HCT116 (cell line): Measurements from ENCODE around the gene CPOX. TPM values are rescaled to one million over a fixed set of nuclear protein-coding genes. Genes with fewer than 3 reads are reported as not detected.

Experiments used
- ATAC-seq: fragments of 200-7000 bp; cut with Tn5 transposase; 2 replicates; pipeline ENCODE4 v1.9.1; 2020; ENCODE audit warnings: mild to moderate bottlenecking, moderate library complexity
- BruUV-seq: library from RNA; stranded (reverse); fragments of 400-500 nt; replicated peaks from 2 replicates; lab custom pipeline; 2021; lab: Mats Ljungman, UMichigan
- CTCF ChIA-PET: fragments of 300-600 bp; sonication (Branson Sonifier 250); formaldehyde crosslinking; loops from one replicate; lab custom pipeline; 2021; ENCODE audit warnings: antibody characterized with exemption; lab: Charles Lee
- POLR2A ChIA-PET: fragments of 300-600, 350-600 bp; sonication (Branson Sonifier 250); formaldehyde crosslinking; loops from one replicate; lab custom pipeline; 2021; ENCODE audit warnings: antibody characterized with exemption; lab: Charles Lee
- RAD21 ChIA-PET, 2 experiments: fragments of 300-600 bp; sonication (Branson Sonifier 250); formaldehyde crosslinking; loops; one replicate each; lab custom pipeline; 2023; ENCODE audit warnings: low total read pairs in 2 of 2; ENCODE audit not compliant: uncharacterized antibody in 2 of 2, unreplicated experiment in 2 of 2, low non-redundant PET in 1 of 2; lab: Charles Lee
- DNase-seq: peaks from one replicate; pipeline ENCODE4 v3.0.0-alpha.2; 2010; ENCODE audit warnings: low read depth, low spot score
- H2AFZ ChIP-seq: fragments of 200-600 bp; shearing (Covaris generic), sonication (generic); 2 replicates; pipeline ENCODE4 v1.6.1; 2017; ENCODE audit warnings: low read depth, mixed run types, mixed read lengths, antibody characterized with exemption, low read length; ENCODE audit not compliant: poor library complexity, severe bottlenecking
- H3K27ac ChIP-seq: 2 replicates; pipeline ENCODE4 v1.5.1; 2012; ENCODE audit warnings: low read depth, low read length
- H3K27me3 ChIP-seq: fragments of 200-600 bp; sonication (generic); 2 replicates; pipeline ENCODE4 v1.6.1; 2016; ENCODE audit warnings: mixed run types, low read length, mixed read lengths; ENCODE audit not compliant: insufficient read depth
- H3K36me3 ChIP-seq, 2 experiments: fragments of 200-500 bp in 1 of 2; fragments of 200-600 bp in 1 of 2; sonication (Bioruptor generic) in 1 of 2; sonication (generic) in 1 of 2; 2 replicates each; pipeline versions ENCODE4 v1.5.1 to v1.6.1; 2014 to 2016; ENCODE audit warnings: low read length in 2 of 2, inconsistent platforms in 1 of 2, mixed read lengths in 1 of 2, mixed run types in 1 of 2; ENCODE audit not compliant: insufficient read depth in 2 of 2, control insufficient read depth in 1 of 2
- H3K4me1 ChIP-seq, 2 experiments: fragments of 200-600 bp in 1 of 2; sonication (generic) in 1 of 2; 2 replicates each; pipeline versions ENCODE4 v1.5.1 to v1.6.1; 2012 to 2017; ENCODE audit warnings: low read length in 2 of 2, inconsistent platforms in 1 of 2, mild to moderate bottlenecking in 1 of 2, mixed read lengths in 1 of 2, mixed run types in 1 of 2, moderate library complexity in 1 of 2; ENCODE audit not compliant: insufficient read depth in 2 of 2, control insufficient read depth in 1 of 2
- H3K4me2 ChIP-seq: fragments of 200-600 bp; sonication (generic); 2 replicates; pipeline ENCODE4 v1.6.1; 2017; ENCODE audit warnings: mixed run types, low read length, mixed read lengths
- H3K4me3 ChIP-seq, 2 experiments: fragments of 200-600 bp in 1 of 2; sonication (generic) in 1 of 2; replicated peaks in 1 of 2; 2 replicates each; pipeline ENCODE4 v1.5.1; 2011 to 2016; ENCODE audit warnings: low read length in 2 of 2, control low read depth in 1 of 2, low read depth in 1 of 2, mild to moderate bottlenecking in 1 of 2, mixed read lengths in 1 of 2, mixed run types in 1 of 2
- H3K79me2 ChIP-seq: fragments of 200-600 bp; sonication (generic); 2 replicates; pipeline ENCODE4 v1.6.1; 2017; ENCODE audit warnings: mild to moderate bottlenecking, mixed run types, low read length, moderate library complexity, mixed read lengths; ENCODE audit not compliant: insufficient read depth
- H3K9ac ChIP-seq: fragments of 200-600 bp; sonication (generic); 2 replicates; pipeline ENCODE4 v1.6.1; 2016; ENCODE audit warnings: low read length, mixed read lengths
- H3K9me2 ChIP-seq: fragments of 200-600 bp; sonication (generic), shearing (Covaris generic); 2 replicates; pipeline ENCODE4 v1.6.1; 2017; ENCODE audit warnings: mixed run types, mild to moderate bottlenecking, moderate library complexity; ENCODE audit not compliant: insufficient read depth
- H3K9me3 ChIP-seq, 2 experiments: fragments of 200-500 bp in 1 of 2; fragments of 200-600 bp in 1 of 2; sonication (Bioruptor generic) in 1 of 2; sonication (generic) in 1 of 2; 2 replicates each; pipeline ENCODE4 v1.6.1; 2014 to 2017; ENCODE audit warnings: low read length in 2 of 2, mixed read lengths in 2 of 2, inconsistent platforms in 1 of 2, low read depth in 1 of 2, mild to moderate bottlenecking in 1 of 2, mixed run types in 1 of 2, moderate library complexity in 1 of 2; ENCODE audit not compliant: control insufficient read depth in 1 of 2, insufficient read depth in 1 of 2
- H4K20me1 ChIP-seq: fragments of 200-600 bp; sonication (generic), shearing (Covaris generic); 2 replicates; pipeline ENCODE4 v1.6.1; 2017; ENCODE audit warnings: mixed run types, mild to moderate bottlenecking, moderate library complexity; ENCODE audit not compliant: insufficient read depth
- CBX3 ChIP-seq: IDR thresholded peaks from 2 replicates; pipeline ENCODE4 v1.6.1; 2012; ENCODE audit warnings: low read depth
- CEBPB ChIP-seq: IDR thresholded peaks from 2 replicates; pipeline ENCODE4 v1.6.1; 2012; ENCODE audit warnings: low read depth
- FOSL1 ChIP-seq: IDR thresholded peaks from 2 replicates; pipeline ENCODE4 v1.6.1; 2012; ENCODE audit warnings: low read depth
- JUND ChIP-seq: IDR thresholded peaks from 2 replicates; pipeline ENCODE4 v1.6.1; 2012
- POLR2AphosphoS5 ChIP-seq: IDR thresholded peaks from 2 replicates; pipeline ENCODE4 v1.6.1; 2011; ENCODE audit warnings: mild to moderate bottlenecking, low read depth, low read length, moderate library complexity
- SP1 ChIP-seq: IDR thresholded peaks from 2 replicates; pipeline ENCODE4 v1.6.1; 2012; ENCODE audit warnings: low read depth
- YY1 ChIP-seq: IDR thresholded peaks from 2 replicates; pipeline ENCODE4 v1.6.1; 2011; ENCODE audit warnings: low read length, low read depth, moderate library complexity, mild to moderate bottlenecking; ENCODE audit not compliant: insufficient replicate concordance; ENCODE audit errors: extremely low read depth
- ZNF274 ChIP-seq: fragments of 200-500 bp; sonication (Bioruptor generic); IDR thresholded peaks from 2 replicates; pipeline ENCODE4 v1.6.1; 2014; ENCODE audit warnings: mild to moderate bottlenecking, low read depth, low read length, inconsistent platforms
- intact Hi-C: fragments of 100-400 bp; cut with micrococcal nuclease; formaldehyde crosslinking; loops from 2 replicates; pipeline ENCODE4 v1.10.0; 2022
- total RNA-seq: library from RNA; stranded (reverse); gene quantifications from one replicate; pipeline ENCODE4 v1.2.1, GENCODE V29; 2021; ENCODE audit not compliant: unreplicated experiment
- TF ChIP-seq, protein P1 (sequence below): IDR thresholded peaks from 2 replicates; pipeline ENCODE4 v1.6.1; 2011; ENCODE audit warnings: mild to moderate bottlenecking, low read length, moderate library complexity; ENCODE audit not compliant: insufficient replicate concordance; ENCODE audit errors: extremely low read depth

The CPOX gene
- total RNA-seq, 1 experiment from 2014 or later = 353 TPM

DNA sequence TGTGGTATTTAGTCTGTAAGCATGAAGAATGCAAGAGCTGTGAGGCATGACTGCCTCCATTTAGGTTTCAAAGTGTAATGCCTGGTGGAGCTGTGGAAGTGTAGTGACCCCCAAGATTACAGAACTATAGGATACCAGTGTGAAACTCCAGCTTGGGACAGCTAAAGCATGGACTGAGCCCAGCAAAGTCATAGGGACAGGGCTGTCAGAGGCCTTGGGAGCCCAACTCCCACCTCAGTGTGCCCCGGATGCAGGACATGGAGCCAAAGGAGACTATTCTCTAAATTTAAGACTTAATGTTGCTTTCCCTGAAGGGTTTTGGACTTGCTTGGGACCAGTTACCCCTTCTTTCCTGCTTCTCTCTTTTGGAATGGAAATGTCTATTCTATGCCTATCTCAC, 50.8 kb downstream of the CPOX start:
- Histone ChIP-seq H3K9ac (0 out of 2 replicates have a peak overlapping the region, but pooled peaks have one; percentile 6), H2AFZ (no peak overlapping the region), H3K79me2 (peaks cover 72% of the 10 kb centered on the region), H3K36me3 (no peaks in the 10 kb centered on the region), H3K4me1 (peaks cover 73 to 81% of the 10 kb centered on the region in 2 experiments), H3K27ac (peak overlapping the region; percentile 91), H3K9me3 (no peaks in the 10 kb centered on the region), H3K9me2 (no peaks in the 10 kb centered on the region), H3K4me2 (peak overlapping the region; percentile 39; the same call in 1 of the 2 replicates)
- intact Hi-C loops = no loop called here
- BruUV-seq = no TSS peak
- POLR2A ChIA-PET = interaction anchor here (0.8 to 3.2 kb wide), 4 partner anchors 8 to 20 kb away, joined by 3 to 19 read pairs (median 7); partner anchors contain the start of gene CLDND1
- no peak for TF ChIP-seq SP1
- no peak for TF ChIP-seq POLR2AphosphoS5
- TF ChIP-seq, protein P1, sequence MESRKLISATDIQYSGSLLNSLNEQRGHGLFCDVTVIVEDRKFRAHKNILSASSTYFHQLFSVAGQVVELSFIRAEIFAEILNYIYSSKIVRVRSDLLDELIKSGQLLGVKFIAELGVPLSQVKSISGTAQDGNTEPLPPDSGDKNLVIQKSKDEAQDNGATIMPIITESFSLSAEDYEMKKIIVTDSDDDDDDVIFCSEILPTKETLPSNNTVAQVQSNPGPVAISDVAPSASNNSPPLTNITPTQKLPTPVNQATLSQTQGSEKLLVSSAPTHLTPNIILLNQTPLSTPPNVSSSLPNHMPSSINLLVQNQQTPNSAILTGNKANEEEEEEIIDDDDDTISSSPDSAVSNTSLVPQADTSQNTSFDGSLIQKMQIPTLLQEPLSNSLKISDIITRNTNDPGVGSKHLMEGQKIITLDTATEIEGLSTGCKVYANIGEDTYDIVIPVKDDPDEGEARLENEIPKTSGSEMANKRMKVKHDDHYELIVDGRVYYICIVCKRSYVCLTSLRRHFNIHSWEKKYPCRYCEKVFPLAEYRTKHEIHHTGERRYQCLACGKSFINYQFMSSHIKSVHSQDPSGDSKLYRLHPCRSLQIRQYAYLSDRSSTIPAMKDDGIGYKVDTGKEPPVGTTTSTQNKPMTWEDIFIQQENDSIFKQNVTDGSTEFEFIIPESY = no peak
- TF ChIP-seq, all 23 proteins: peak for 0
- ChIA-PET RAD21 (no interaction called here), CTCF (no interaction called here)
- H4K20me1 ChIP-seq = no peaks in the 10 kb centered on the region
- no peak overlapping the region for H3K4me3 ChIP-seq
- DNase-seq = no peak
- H3K27me3 ChIP-seq = no peaks in the 10 kb centered on the region
- ATAC-seq = no peak

DNA sequence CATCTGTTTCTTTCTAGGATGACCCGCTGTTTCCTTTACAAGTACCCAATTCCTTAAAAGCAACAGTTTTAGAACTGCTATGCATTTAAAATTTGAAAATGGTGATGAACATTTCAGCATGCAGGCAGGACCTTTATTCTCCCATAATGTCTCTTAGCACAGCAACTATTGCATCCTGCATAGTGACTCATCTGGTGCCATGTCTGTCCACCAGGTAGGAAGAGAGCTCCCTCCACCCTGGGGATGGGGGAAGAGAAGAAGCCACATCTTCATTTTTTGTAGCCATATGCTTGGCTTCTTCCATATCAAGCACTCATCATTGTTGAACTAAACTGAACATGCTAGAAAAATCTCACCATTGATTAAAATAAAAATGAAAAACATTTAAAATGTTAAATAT, 51.7 kb downstream of the CPOX start:
- Histone ChIP-seq H3K27me3 (no peaks in the 10 kb centered on the region), H3K4me1 (peaks cover 78 to 90% of the 10 kb centered on the region in 2 experiments), H3K4me3 (no peak overlapping the region), H3K9me3 (no peaks in the 10 kb centered on the region), H3K9me2 (no peaks in the 10 kb centered on the region), H2AFZ (no peak overlapping the region), H4K20me1 (no peaks in the 10 kb centered on the region), H3K27ac (peak overlapping the region; percentile 91), H3K79me2 (peaks cover 66% of the 10 kb centered on the region), H3K4me2 (peak overlapping the region; percentile 35), H3K36me3 (no peaks in the 10 kb centered on the region), H3K9ac (peak overlapping the region; percentile 7; the same call in 1 of the 2 replicates)
- BruUV-seq = no TSS peak
- TF ChIP-seq CEBPB = peak; percentile 50; the same call in 1 of the 2 replicates
- TF ChIP-seq JUND = peak; percentile 40
- TF ChIP-seq CBX3 = no peak
- 0 out of 2 replicates have a peak, but pooled peaks have one; percentile 13 for TF ChIP-seq SP1
- TF ChIP-seq ZNF274 = no peak
- TF ChIP-seq YY1 = peak; percentile 70
- TF ChIP-seq FOSL1 = peak; percentile 53
- ChIA-PET POLR2A (interaction anchor here (1.3 to 3.2 kb wide), 3 partner anchors 9 to 19 kb away, joined by 6 to 19 read pairs (median 8); partner anchors contain the start of gene CLDND1), CTCF (no interaction called here), RAD21 (no interaction called here)
- intact Hi-C loops = no loop called here
- ATAC-seq (peak; percentile 30; the same call in 1 of the 2 replicates), DNase-seq (no peak)
